ENCODE data around the gene NCAPD3.
"Not testable (repeated sequence)": the region's sequence is repeated elsewhere in the genome, so short reads cannot be mapped to it uniquely, and the experiment has no call there.

Gene NCAPD3

DNA sequence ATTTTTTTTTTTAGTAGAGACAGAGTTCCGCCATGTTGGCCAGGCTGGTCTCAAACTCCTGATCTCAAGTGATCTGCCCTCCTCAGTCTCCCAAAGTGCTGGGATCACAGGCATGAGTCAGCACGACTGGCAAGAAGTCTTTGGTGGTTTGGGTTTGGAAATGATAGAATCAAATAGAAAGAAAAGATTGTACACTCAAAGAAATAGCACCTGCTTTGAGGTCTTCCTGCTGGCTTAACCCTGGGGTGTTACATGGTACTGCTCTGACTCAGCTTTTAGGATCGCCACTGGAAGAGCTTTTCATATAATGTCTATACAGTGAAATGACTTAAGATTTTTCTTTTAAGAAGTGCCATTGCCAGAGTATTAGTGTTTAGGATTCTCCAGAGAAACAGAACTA lies 104.7 kb downstream of the NCAPD3 start:
- H3K4me1 Mint-ChIP-seq, result peaks cover 12% of the 10 kb centered on the region
- ATAC-seq, result no peak
- no peak overlapping the region for H3K4me3 Mint-ChIP-seq
- H3K27ac Mint-ChIP-seq, result no peak overlapping the region
- peaks cover 27% of the 10 kb centered on the region for H3K27me3 Mint-ChIP-seq
- no peaks in the 10 kb centered on the region for H3K9me3 Mint-ChIP-seq
- no peak for DNase-seq

DNA sequence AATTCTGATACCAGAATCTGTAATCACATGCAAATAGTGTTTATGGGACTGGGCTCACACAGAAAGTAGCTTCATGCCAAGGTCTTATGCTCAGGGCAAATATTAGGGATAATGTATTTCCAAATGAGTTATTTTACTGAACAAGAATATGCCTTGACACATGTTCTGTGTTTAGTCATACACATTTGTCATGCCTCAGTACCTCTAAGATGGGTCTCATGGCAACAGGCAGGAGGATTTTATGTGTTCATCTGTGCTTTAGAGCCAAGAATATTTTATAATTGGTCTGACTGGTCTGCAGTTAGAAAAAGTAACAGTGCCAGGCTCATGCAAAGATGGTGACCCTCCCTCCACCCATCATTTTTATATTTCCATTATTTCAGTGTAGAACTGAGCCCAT lies 105.8 kb downstream of the NCAPD3 start:
- Mint-ChIP-seq H3K27me3 (peaks cover 20% of the 10 kb centered on the region), H3K27ac (no peak overlapping the region), H3K4me1 (peaks cover 6% of the 10 kb centered on the region), H3K4me3 (no peak overlapping the region), H3K9me3 (no peaks in the 10 kb centered on the region)
- DNase-seq (no peak), ATAC-seq (no peak)

DNA sequence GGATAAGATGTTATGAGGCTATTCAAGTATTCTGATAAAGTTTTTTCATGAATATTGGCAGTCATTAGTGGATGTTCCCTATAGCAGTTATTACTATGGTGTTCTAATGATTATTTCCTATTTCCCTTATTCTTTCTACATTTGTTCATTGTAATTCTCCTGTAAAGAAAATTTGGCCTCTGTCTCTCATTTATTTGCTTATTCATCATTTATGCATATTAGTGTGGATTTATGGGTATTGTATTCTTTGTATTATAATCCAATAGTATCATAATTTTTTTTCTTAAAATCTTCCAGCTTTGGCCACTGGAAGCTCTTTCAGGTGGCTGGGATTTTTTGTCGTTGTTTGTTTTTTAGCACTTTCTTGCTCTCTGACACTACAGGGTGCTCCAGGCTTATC lies 107.6 kb downstream of the NCAPD3 start:
- Mint-ChIP-seq H3K9me3 (no peaks in the 10 kb centered on the region), H3K27ac (no peak overlapping the region), H3K4me1 (peaks cover 6% of the 10 kb centered on the region), H3K4me3 (no peak overlapping the region), H3K27me3 (peaks cover 5% of the 10 kb centered on the region)
- ATAC-seq (no peak), DNase-seq (no peak)

DNA sequence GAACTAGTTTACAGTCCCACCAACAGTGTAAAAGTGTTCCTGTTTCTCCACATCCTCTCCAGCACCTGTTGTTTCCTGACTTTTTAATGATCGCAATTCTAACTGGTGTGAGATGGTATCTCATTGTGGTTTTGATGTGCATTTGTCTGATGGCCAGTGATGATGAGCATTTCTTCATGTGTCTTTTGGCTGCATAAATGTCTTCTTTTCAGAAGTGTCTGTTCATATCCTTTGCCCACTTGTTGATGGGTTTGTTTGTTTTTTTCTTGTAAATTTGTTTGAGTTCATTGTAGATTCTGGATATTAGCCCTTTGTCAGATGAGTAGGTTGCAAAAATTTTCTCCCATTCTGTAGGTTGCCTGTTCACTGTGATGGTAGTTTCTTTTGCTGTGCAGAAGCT lies 110.0 kb downstream of the NCAPD3 start:
- not testable (repeated sequence) for H3K27ac Mint-ChIP-seq, H3K27me3 Mint-ChIP-seq, DNase-seq, H3K4me3 Mint-ChIP-seq, H3K4me1 Mint-ChIP-seq, ATAC-seq
- peaks cover 10 to 17% of the 10 kb centered on the region in 2 donors for H3K9me3 Mint-ChIP-seq

DNA sequence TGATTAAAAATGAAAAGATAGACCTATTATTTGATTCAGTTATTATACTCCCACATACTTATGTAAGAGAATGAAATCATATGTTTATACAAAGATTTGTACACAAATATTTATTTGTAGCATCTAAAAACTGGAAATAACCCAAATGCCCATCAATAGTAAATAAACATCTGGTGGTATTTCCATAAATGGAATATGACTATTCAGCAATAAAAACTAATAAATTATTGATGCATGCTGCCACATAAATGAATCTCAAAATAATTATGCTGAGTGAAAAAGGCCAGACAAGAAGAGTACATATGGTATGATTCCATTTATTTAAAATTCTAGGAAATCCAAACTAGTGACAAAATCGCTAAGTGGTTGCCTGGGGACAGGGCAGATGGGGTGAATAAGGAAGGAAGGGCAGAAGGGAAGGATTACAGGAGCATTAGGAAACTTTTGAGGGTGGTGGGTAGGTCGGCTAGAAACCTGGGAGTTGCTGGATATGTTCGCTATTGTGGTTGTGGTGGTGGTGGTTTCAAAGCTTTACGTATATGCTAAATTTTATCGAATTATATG lies 113.4 kb downstream of the NCAPD3 start:
- no peak overlapping the region for H3K27ac Mint-ChIP-seq
- H3K27me3 Mint-ChIP-seq, result no peaks in the 10 kb centered on the region
- DNase-seq (no peak), ATAC-seq (no peak)
- no peaks in the 10 kb centered on the region for H3K4me1 Mint-ChIP-seq
- peaks cover 14 to 27% of the 10 kb centered on the region in 2 donors for H3K9me3 Mint-ChIP-seq
- H3K4me3 Mint-ChIP-seq, result no peak overlapping the region

Data from stimulated activated naive CD8-positive, alpha-beta T cell treated with anti-CD3 and anti-CD28 coated beads, Interleukin-15, amount 100 ng/mL, for 72 hours (primary cell).